HepG2 (cell line): Measurements from ENCODE around the gene GRIK2. TPM values are rescaled to one million over a fixed set of nuclear protein-coding genes. Genes with fewer than 3 reads are reported as not detected.

Experiments
- ATAC-seq: fragments of 200-7000 bp; cut with Tn5 transposase; 3 replicates; pipeline ENCODE4 v1.9.1; 2020; ENCODE audit warnings: mild to moderate bottlenecking, moderate library complexity
- BruUV-seq: library from RNA; stranded (reverse); fragments of 400-500 nt; replicated peaks from 2 replicates; lab custom pipeline; 2021; lab: Mats Ljungman, UMichigan
- CTCF ChIA-PET: fragments of 300-600 bp; formaldehyde crosslinking; extraction: SDS; loops from one replicate; lab custom pipeline; 2021; ENCODE audit warnings: low total read pairs, inconsistent platforms, low intra/inter-chr PET ratio; lab: Yijun Ruan, JAX
- POLR2A ChIA-PET: fragments of 350-600 bp; sonication (Branson Sonifier 250); formaldehyde crosslinking; loops from one replicate; lab custom pipeline; 2020; ENCODE audit warnings: antibody characterized with exemption, inconsistent platforms; lab: Yijun Ruan, JAX
- DNase-seq: peaks from one replicate; pipeline ENCODE4 v3.0.0-alpha.2; 2015; ENCODE audit warnings: low spot score
- FAIRE-seq: peaks from 3 replicates; lab custom pipeline; 2011; peaks lifted over from hg19 to GRCh38; lab: Jason Lieb, UNC
- H2AFZ ChIP-seq: one replicate; pipeline ENCODE4 v1.6.1; 2011; ENCODE audit warnings: low read length, inconsistent platforms
- H3K27ac ChIP-seq: fragments of 300-600 bp; 3 replicates; pipeline ENCODE4 v1.8.0; 2011; ENCODE audit warnings: mixed run types, mild to moderate bottlenecking, mixed read lengths, low read length, inconsistent platforms; ENCODE audit not compliant: insufficient read depth; ENCODE audit errors: extremely low read length
- H3K27me3 ChIP-seq, 2 experiments: fragments of 200-600 bp in 1 of 2; 2 replicates in 1 of 2; 3 replicates in 1 of 2; pipeline versions ENCODE4 v1.6.0 to v1.8.0; 2011; ENCODE audit warnings: low read length in 2 of 2, mild to moderate bottlenecking in 2 of 2, moderate library complexity in 2 of 2, inconsistent platforms in 1 of 2; ENCODE audit not compliant: insufficient read depth in 2 of 2, control insufficient read depth in 1 of 2
- H3K36me3 ChIP-seq, 2 experiments: fragments of 200-600 bp in 1 of 2; replicated peaks in 1 of 2; 2 replicates in 1 of 2; 3 replicates in 1 of 2; pipeline versions ENCODE4 v1.5.1 to v1.8.0; 2011; ENCODE audit warnings: low read length in 2 of 2, inconsistent platforms in 1 of 2; ENCODE audit not compliant: insufficient read depth in 2 of 2, control insufficient read depth in 1 of 2
- H3K4me1 ChIP-seq: 2 replicates; pipeline ENCODE4 v1.5.1; 2012; ENCODE audit warnings: low read length, inconsistent platforms; ENCODE audit not compliant: insufficient read depth
- H3K4me2 ChIP-seq: 2 replicates; pipeline ENCODE4 v1.6.0; 2011; ENCODE audit warnings: low read depth, low read length, inconsistent platforms
- H3K4me3 ChIP-seq, 3 experiments: fragments of 200-600 bp in 1 of 3; sonication (generic), shearing (Covaris generic) in 1 of 3; replicated peaks in 1 of 3; 2 replicates each; pipeline ENCODE4 v1.5.1; 2011 to 2016; ENCODE audit warnings: low read length in 3 of 3, inconsistent platforms in 2 of 3, low read depth in 2 of 3, mild to moderate bottlenecking in 2 of 3, control low read depth in 1 of 3, mixed read lengths in 1 of 3; ENCODE audit not compliant: insufficient read depth in 1 of 3
- H3K79me2 ChIP-seq: one replicate; pipeline ENCODE4 v1.6.1; 2011; ENCODE audit warnings: low read length, inconsistent platforms; ENCODE audit not compliant: insufficient read depth
- H3K9ac ChIP-seq: 2 replicates; pipeline ENCODE4 v1.6.0; 2011; ENCODE audit warnings: mild to moderate bottlenecking, low read depth, low read length, inconsistent platforms; ENCODE audit not compliant: insufficient read depth
- H3K9me3 ChIP-seq: 2 replicates; pipeline ENCODE4 v1.5.1; 2012; ENCODE audit warnings: mild to moderate bottlenecking, low read length
- H4K20me1 ChIP-seq: 2 replicates; pipeline ENCODE4 v1.6.0; 2011; ENCODE audit warnings: inconsistent platforms, mild to moderate bottlenecking, low read length, moderate library complexity; ENCODE audit not compliant: insufficient read depth
- ATF7 ChIP-seq, 2 experiments: fragments of 450-650 bp in 1 of 2; sonication (generic) in 1 of 2; formaldehyde crosslinking in 1 of 2; IDR thresholded peaks; 2 replicates each; pipeline versions ENCODE4 v1.4.0 to v1.6.1; 2016 to 2020; ENCODE audit warnings: antibody characterized with exemption in 1 of 2, mild to moderate bottlenecking in 1 of 2, missing genetic modification reagents in 1 of 2
- ATM ChIP-seq: fragments of 450-650 bp; IDR thresholded peaks from 2 replicates; pipeline ENCODE4 v1.7.1; 2017; ENCODE audit warnings: mild to moderate bottlenecking, borderline replicate concordance
- CENPX ChIP-seq: sonication (generic); formaldehyde crosslinking; IDR thresholded peaks from 2 replicates; pipeline ENCODE4 v1.9.0; 2021; ENCODE audit warnings: mild to moderate bottlenecking, missing genetic modification reagents, moderate library complexity
- KAT2B ChIP-seq: fragments of 150-350 bp; IDR thresholded peaks from 2 replicates; pipeline ENCODE4 v1.6.1; 2014; ENCODE audit warnings: low read depth, low read length, borderline replicate concordance
- MZF1 ChIP-seq: sonication (generic); formaldehyde crosslinking; IDR thresholded peaks from 2 replicates; pipeline ENCODE4 v1.8.1; 2023; ENCODE audit warnings: mild to moderate bottlenecking, missing genetic modification reagents, borderline replicate concordance
- NAIF1 ChIP-seq: sonication (generic); formaldehyde crosslinking; IDR thresholded peaks from 2 replicates; pipeline ENCODE4 v1.5.0; 2020; ENCODE audit warnings: mild to moderate bottlenecking, missing genetic modification reagents, borderline replicate concordance
- ZNF136 ChIP-seq: sonication (generic); formaldehyde crosslinking; IDR thresholded peaks from 2 replicates; pipeline ENCODE4 v1.8.1; 2022; ENCODE audit warnings: low read depth, mild to moderate bottlenecking, moderate library complexity, missing genetic modification reagents
- ZNF317 ChIP-seq: sonication (generic); formaldehyde crosslinking; IDR thresholded peaks from 2 replicates; pipeline ENCODE4 v1.5.0; 2020; ENCODE audit warnings: mild to moderate bottlenecking, missing genetic modification reagents
- ZNF326 ChIP-seq: sonication (generic); formaldehyde crosslinking; IDR thresholded peaks from 2 replicates; pipeline ENCODE4 v1.4.0; 2020; ENCODE audit warnings: missing genetic modification reagents, borderline replicate concordance
- WGBS: methylation state at CpG from one replicate; pipeline ENCODE4 v1.1.6; 2017; ENCODE audit warnings: low lambda C conversion rate; 5-methylcytosine and 5-hydroxymethylcytosine counted together
- in situ Hi-C: cut with HindIII; loops from 2 replicates; pipeline ENCODE4 v1.10.0; 2017; ENCODE audit warnings: low pct_unique_long_range_greater_than_20kb; ENCODE audit not compliant: extremely low pct_ligation_motif_present
- intact Hi-C: fragments of 100-400 bp; cut with micrococcal nuclease; formaldehyde crosslinking; loops from one replicate; pipeline ENCODE4 v1.10.0; 2022; ENCODE audit not compliant: unreplicated experiment
- polyA plus RNA-seq, 8 experiments: library from polyadenylated mRNA; depleted of rRNA in 3 of 8; stranded (reverse) in 7 of 8; unstranded in 1 of 8; fragments of >200 nt; fragmentation: Illumina TruSeq in 4 of 8; extraction: Trizol in 4 of 8; gene quantifications; 2 replicates each; pipeline versions ENCODE4 v1.2.1 to v1.2.3, GENCODE V29; 2011 to 2016; ENCODE audit warnings: low read depth in 4 of 8, missing spikeins in 1 of 8, mixed read lengths in 1 of 8; ENCODE audit not compliant: insufficient read depth in 1 of 8
- total RNA-seq, 5 experiments: library from RNA; depleted of rRNA; stranded (reverse); fragments of >200 nt; fragmentation: Illumina TruSeq; extraction: Trizol; gene quantifications; 2 replicates each; pipeline ENCODE4 v1.2.3, GENCODE V29; 2016; ENCODE audit warnings: low read depth in 1 of 5
- TF ChIP-seq, protein P1 (sequence below): sonication (generic); formaldehyde crosslinking; IDR thresholded peaks from 2 replicates; pipeline ENCODE4 v1.8.1; 2023; ENCODE audit warnings: mild to moderate bottlenecking, inconsistent platforms, moderate library complexity, missing genetic modification reagents, borderline replicate concordance
- TF ChIP-seq, protein P2 (sequence below): sonication (generic); formaldehyde crosslinking; IDR thresholded peaks from 2 replicates; pipeline ENCODE4 v1.9.0; 2021; ENCODE audit warnings: missing genetic modification reagents, mild to moderate bottlenecking, borderline replicate concordance
- TF ChIP-seq, protein P3 (sequence below): sonication (generic); formaldehyde crosslinking; conservative IDR thresholded peaks from 2 replicates; pipeline ENCODE4 v1.4.0; 2020; ENCODE audit warnings: missing genetic modification reagents

GRIK2 gene
- total and polyA plus RNA-seq, 2 of the 13 experiments (the other 11 are each of a cell fraction or from before 2014, with no cell fraction given), result not detected

DNA sequence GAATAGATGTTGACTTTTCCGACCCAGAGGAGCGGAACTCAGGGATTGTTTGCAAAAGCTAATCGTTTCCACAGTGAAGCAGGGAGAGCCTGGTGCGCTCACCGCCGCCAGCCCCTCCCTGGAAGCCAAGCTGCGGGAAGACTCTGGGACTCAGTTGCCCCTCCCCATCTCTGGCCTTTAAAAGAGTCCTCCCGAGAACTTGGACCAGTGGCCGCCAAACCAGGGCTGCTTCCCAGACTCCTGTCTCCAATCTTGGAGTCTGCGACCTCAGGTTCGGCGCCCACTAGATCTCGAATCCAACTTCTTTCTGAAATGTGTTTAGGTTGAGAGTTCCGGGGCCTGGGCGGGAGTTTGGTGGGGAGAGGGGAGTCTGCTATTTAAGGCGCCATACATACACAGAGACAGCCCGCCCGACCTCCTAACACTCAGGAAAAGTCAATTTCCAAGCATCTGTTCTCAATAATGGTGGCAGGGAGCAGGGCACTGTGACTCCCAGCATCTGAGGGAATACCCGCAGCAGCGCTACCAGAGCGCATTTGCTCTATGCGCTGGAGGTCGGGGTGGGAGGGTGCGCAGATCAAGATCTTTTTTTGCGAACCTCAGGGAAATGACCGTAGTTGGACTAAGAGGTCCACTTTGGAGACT, 800 bp upstream of the GRIK2 start:
- Histone ChIP-seq H2AFZ (no peak overlapping the region), H3K9me3 (no peaks in the 10 kb centered on the region), H3K4me1 (no peaks in the 10 kb centered on the region), H3K79me2 (no peaks in the 10 kb centered on the region), H3K9ac (no peak overlapping the region), H3K27me3 (peaks cover 5 to 29% of the 10 kb centered on the region in 2 experiments), H3K4me2 (no peak overlapping the region), H3K4me3 (no peak overlapping the region), H3K36me3 (no peaks in the 10 kb centered on the region), H3K27ac (no peak overlapping the region), H4K20me1 (no peaks in the 10 kb centered on the region)
- TF ChIP-seq, protein P1, sequence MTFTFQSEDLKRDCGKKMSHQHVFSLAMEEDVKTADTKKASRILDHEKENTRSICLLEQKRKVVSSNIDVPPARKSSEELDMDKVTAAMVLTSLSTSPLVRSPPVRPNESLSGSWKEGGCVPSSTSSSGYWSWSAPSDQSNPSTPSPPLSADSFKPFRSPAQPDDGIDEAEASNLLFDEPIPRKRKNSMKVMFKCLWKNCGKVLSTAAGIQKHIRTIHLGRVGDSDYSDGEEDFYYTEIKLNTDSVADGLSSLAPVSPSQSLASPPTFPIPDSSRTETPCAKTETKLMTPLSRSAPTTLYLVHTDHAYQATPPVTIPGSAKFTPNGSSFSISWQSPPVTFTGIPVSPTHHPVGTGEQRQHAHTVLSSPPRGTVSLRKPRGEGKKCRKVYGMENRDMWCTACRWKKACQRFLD (CRISPR knock-in tag), result no peak
- TF ChIP-seq ATF7 (IDR thresholded peaks at IDR 0.05) (no peak), ATF7 (CRISPR knock-in tag; IDR thresholded peaks at IDR 0.05) (no peak)
- 28% methylated on average over 16 of the region's 26 CpGs for WGBS
- POLR2A ChIA-PET, result no interaction called here
- ATAC-seq (no peak), DNase-seq (no peak), FAIRE-seq (no peak)
- BruUV-seq, result no TSS peak
- CTCF ChIA-PET, result no interaction called here
- intact Hi-C loops (no loop called here), in situ Hi-C loops (no loop called here)

DNA sequence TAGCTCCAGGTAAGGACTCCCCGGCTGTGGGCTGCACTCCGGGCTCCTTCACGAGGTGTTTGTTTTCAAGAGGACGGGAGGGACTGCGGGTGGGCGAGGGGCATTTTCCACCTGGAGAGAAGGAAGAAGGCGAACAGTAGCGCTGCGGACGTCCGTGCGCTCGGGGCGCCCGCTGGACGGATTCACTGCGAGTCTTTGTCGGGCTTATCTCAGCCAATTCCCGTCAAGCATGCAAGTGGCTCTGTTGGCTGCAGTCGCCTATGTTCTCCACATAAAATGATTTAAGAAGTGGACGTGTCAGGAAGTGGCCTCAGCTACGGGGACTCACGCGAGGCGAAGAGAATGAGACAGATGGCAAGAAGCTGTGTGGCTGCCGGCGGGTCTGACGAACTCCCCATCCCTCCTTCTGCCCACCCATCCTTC, 332 bp downstream of the GRIK2 start:
- H3K27me3 ChIP-seq, result peaks cover 6 to 29% of the 10 kb centered on the region in 2 experiments
- no peaks in the 10 kb centered on the region for H3K36me3 ChIP-seq
- intact Hi-C loops (no loop called here), in situ Hi-C loops (no loop called here)
- ChIA-PET CTCF (no interaction called here), POLR2A (no interaction called here)
- DNase-seq (no peak), ATAC-seq (peak; percentile 37), FAIRE-seq (no peak)
- 9% methylated on average over 10 of the region's 28 CpGs for WGBS
- no peaks in the 10 kb centered on the region for H3K79me2 ChIP-seq
- no peaks in the 10 kb centered on the region for H3K4me1 ChIP-seq
- no peaks in the 10 kb centered on the region for H4K20me1 ChIP-seq
- H2AFZ ChIP-seq, result no peak overlapping the region
- no peak overlapping the region for H3K4me3 ChIP-seq
- no peak overlapping the region for H3K4me2 ChIP-seq
- no peak overlapping the region for H3K9ac ChIP-seq
- no TSS peak for BruUV-seq
- no peak overlapping the region for H3K27ac ChIP-seq
- no peaks in the 10 kb centered on the region for H3K9me3 ChIP-seq
- no peak for TF ChIP-seq ZNF136 (CRISPR knock-in tag)
- TF ChIP-seq NAIF1, result no peak
- no peak for TF ChIP-seq CENPX (CRISPR knock-in tag)
- TF ChIP-seq MZF1 (CRISPR knock-in tag), result no peak
- TF ChIP-seq, protein P2, sequence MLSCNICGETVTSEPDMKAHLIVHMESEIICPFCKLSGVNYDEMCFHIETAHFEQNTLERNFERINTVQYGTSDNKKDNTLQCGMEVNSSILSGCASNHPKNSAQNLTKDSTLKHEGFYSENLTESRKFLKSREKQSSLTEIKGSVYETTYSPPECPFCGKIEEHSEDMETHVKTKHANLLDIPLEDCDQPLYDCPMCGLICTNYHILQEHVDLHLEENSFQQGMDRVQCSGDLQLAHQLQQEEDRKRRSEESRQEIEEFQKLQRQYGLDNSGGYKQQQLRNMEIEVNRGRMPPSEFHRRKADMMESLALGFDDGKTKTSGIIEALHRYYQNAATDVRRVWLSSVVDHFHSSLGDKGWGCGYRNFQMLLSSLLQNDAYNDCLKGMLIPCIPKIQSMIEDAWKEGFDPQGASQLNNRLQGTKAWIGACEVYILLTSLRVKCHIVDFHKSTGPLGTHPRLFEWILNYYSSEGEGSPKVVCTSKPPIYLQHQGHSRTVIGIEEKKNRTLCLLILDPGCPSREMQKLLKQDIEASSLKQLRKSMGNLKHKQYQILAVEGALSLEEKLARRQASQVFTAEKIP, result no peak
- TF ChIP-seq, protein P3, sequence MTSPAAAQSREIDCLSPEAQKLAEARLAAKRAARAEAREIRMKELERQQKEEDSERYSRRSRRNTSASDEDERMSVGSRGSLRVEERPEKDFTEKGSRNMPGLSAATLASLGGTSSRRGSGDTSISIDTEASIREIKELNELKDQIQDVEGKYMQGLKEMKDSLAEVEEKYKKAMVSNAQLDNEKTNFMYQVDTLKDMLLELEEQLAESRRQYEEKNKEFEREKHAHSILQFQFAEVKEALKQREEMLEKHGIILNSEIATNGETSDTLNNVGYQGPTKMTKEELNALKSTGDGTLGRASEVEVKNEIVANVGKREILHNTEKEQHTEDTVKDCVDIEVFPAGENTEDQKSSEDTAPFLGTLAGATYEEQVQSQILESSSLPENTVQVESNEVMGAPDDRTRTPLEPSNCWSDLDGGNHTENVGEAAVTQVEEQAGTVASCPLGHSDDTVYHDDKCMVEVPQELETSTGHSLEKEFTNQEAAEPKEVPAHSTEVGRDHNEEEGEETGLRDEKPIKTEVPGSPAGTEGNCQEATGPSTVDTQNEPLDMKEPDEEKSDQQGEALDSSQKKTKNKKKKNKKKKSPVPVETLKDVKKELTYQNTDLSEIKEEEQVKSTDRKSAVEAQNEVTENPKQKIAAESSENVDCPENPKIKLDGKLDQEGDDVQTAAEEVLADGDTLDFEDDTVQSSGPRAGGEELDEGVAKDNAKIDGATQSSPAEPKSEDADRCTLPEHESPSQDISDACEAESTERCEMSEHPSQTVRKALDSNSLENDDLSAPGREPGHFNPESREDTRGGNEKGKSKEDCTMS (CRISPR knock-in tag), result no peak
- no peak for TF ChIP-seq KAT2B
- no peak for TF ChIP-seq ZNF317 (CRISPR knock-in tag)
- TF ChIP-seq ZNF326 (CRISPR knock-in tag), result no peak
- no peak for TF ChIP-seq ATM
